Naive thymus-derived CD4-positive, alpha-beta T cell (primary cell): ENCODE results near the gene CPXM2. TPM values are rescaled to one million over a fixed set of nuclear protein-coding genes. Genes with fewer than 3 reads are reported as not detected.

Experiments used
- ATAC-seq: fragments of 150-1000 bp; cut with Tn5 transposase; 2 replicates; pipeline ENCODE4 v1.10.0; 2021; ENCODE audit warnings: mild to moderate bottlenecking, moderate library complexity
- CTCF ChIA-PET: fragments of 350-600 bp; sonication (Branson Sonifier 250); formaldehyde crosslinking; loops from one replicate; lab custom pipeline; 2021; ENCODE audit warnings: antibody characterized with exemption; lab: Charles Lee
- POLR2A ChIA-PET: fragments of 350-600 bp; sonication (Branson Sonifier 250); formaldehyde crosslinking; loops from one replicate; lab custom pipeline; 2021; ENCODE audit warnings: antibody characterized with exemption, inconsistent platforms; lab: Charles Lee
- DNase-seq, 9 donors: peaks; one replicate each; pipeline versions ENCODE4 v3.0.0 to v3.0.0-alpha.2; 2020 to 2022; ENCODE audit warnings: mixed read lengths in 1 of 9
- H3K27ac ChIP-seq: one replicate; pipeline ENCODE4 v1.7.0; 2013; ENCODE audit warnings: mild to moderate bottlenecking, low read depth, low read length, moderate library complexity
- H3K27me3 ChIP-seq, 2 donors: one replicate each; pipeline ENCODE4 v1.7.0; 2013; ENCODE audit warnings: low read length in 2 of 2, mild to moderate bottlenecking in 2 of 2, moderate library complexity in 2 of 2; ENCODE audit not compliant: control insufficient read depth in 2 of 2, insufficient read depth in 2 of 2
- H3K36me3 ChIP-seq, 3 experiments: 1 replicate in 2 of 3; 2 replicates in 1 of 3; pipeline ENCODE4 v1.7.0; 2013; ENCODE audit warnings: low read length in 3 of 3, mild to moderate bottlenecking in 3 of 3, moderate library complexity in 1 of 3; ENCODE audit not compliant: insufficient read depth in 3 of 3, control insufficient read depth in 2 of 3
- H3K4me1 ChIP-seq, 2 donors: one replicate each; pipeline ENCODE4 v1.7.0; 2013; ENCODE audit warnings: low read length in 2 of 2, mild to moderate bottlenecking in 2 of 2, moderate library complexity in 1 of 2; ENCODE audit not compliant: control insufficient read depth in 2 of 2, insufficient read depth in 2 of 2
- H3K4me3 ChIP-seq: 2 replicates; pipeline ENCODE4 v1.7.0; 2013; ENCODE audit warnings: mild to moderate bottlenecking, low read length
- H3K9me3 ChIP-seq, 3 experiments: 1 replicate in 2 of 3; 2 replicates in 1 of 3; pipeline ENCODE4 v1.7.0; 2013; ENCODE audit warnings: low read length in 3 of 3; ENCODE audit not compliant: control insufficient read depth in 2 of 3
- H3K27ac Mint-ChIP-seq, 9 donors: one replicate each; pipeline ENCODE4 v1.8.0; 2020 to 2022; ENCODE audit warnings: mixed read lengths in 9 of 9, mild to moderate bottlenecking in 8 of 9, moderate library complexity in 5 of 9, inconsistent platforms in 2 of 9
- H3K27me3 Mint-ChIP-seq, 5 donors: one replicate each; pipeline ENCODE4 v1.8.0; 2021 to 2022; ENCODE audit warnings: mixed read lengths in 5 of 5, mild to moderate bottlenecking in 1 of 5
- H3K36me3 Mint-ChIP-seq, 5 donors: one replicate each; pipeline ENCODE4 v1.8.0; 2020 to 2022; ENCODE audit warnings: mixed read lengths in 5 of 5, mild to moderate bottlenecking in 3 of 5, inconsistent platforms in 1 of 5
- H3K4me1 Mint-ChIP-seq, 7 donors: one replicate each; pipeline ENCODE4 v1.8.0; 2020 to 2022; ENCODE audit warnings: mixed read lengths in 7 of 7, mild to moderate bottlenecking in 3 of 7, inconsistent platforms in 1 of 7
- H3K4me3 Mint-ChIP-seq, 10 donors: one replicate each; pipeline ENCODE4 v1.8.0; 2020 to 2022; ENCODE audit warnings: mild to moderate bottlenecking in 10 of 10, mixed read lengths in 10 of 10, moderate library complexity in 6 of 10, inconsistent platforms in 2 of 10
- H3K9me3 Mint-ChIP-seq, 11 donors: one replicate each; pipeline ENCODE4 v1.8.0; 2020 to 2022; ENCODE audit warnings: mixed read lengths in 11 of 11, mild to moderate bottlenecking in 4 of 11, inconsistent platforms in 1 of 11, moderate library complexity in 1 of 11
- intact Hi-C, 2 donors: fragments of 100-400 bp; cut with micrococcal nuclease; formaldehyde crosslinking; loops; one replicate each; pipeline ENCODE4 v1.15.1; 2023
- polyA plus RNA-seq, 2 donors: library from polyadenylated mRNA; unstranded; fragments of 300-500 nt; fragmentation: Illumina TruSeq; gene quantifications; one replicate each; pipeline ENCODE4 v1.2.3, GENCODE V29; 2021
- total RNA-seq, 6 experiments: library from RNA in 5 of 6; stranded (reverse) in 5 of 6; gene quantifications; 1 replicate in 5 of 6; 2 replicates in 1 of 6; pipeline ENCODE4 v1.2.3 and lab custom pipeline; 2021 to 2026

The CPXM2 gene
- total and polyA plus RNA-seq, 7 experiments from 2014 or later = not detected

DNA sequence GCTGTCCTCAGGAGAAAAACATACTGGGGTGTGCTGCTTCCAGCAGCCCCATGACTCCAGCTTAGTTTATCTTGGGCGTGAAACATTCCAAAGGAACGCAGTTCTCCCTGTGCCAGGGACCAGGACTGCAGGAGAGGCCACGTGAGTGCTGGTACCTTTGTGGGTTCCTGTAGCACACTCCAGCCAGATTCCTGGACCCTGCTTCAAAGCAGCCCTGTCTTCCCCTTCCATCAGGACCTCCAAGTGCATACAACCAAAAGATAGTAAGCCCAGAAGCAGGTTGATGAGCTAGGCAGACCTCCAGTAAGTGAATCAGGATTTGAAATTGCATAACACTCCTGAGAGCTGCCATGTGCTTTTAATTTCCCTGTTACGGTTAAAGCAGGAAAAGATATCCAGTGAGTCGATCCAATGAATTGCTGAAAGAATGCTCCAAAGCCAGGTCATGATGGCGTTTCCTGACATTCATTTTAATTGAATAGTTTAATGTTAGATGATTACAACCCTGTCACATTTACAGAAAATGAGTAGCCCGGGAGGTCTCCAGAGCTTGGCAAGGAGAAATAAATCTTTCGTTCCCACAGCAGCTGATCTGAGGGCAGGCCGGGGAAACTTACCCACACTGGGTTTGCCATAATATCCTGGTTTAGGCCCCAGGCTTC, 38.9 kb upstream of the CPXM2 start:
- H3K36me3 Mint-ChIP-seq = peaks cover 0 to 5% (median 0%) of the 10 kb centered on the region in 5 donors
- ATAC-seq = no peak
- CTCF ChIA-PET = no interaction called here

DNA sequence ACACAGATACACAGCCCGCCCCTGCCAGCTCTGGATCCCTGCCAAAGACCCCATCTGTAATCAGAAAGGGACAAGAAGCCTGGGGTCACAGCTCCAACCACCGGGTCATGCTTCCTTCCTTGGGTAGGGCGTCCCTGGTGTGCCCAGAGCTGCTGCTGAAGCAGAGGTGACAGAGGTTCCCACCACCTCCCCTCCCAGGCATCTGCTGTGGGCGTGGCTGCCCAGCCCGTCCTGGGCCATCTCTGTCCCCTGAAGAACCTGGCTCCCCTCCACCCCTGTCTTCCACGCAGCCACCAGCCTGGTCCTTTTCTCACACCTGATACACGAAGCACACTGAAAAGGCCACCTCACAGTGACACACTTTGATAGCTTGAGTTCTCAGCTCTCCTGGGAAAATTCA, 38.2 kb upstream of the CPXM2 start:
- no peak overlapping the region for H3K4me3 ChIP-seq
- no peak for ATAC-seq
- POLR2A ChIA-PET = no interaction called here

More for the DNA sequence above, 38.9 kb upstream of the CPXM2 start:
- H3K4me3 ChIP-seq = no peak overlapping the region
- Mint-ChIP-seq H3K9me3 (peaks cover under 1 to 48% (median 22%) of the 10 kb centered on the region in 11 donors), H3K4me1 (peaks cover 0 to 14% (median 4%) of the 10 kb centered on the region in 7 donors), H3K27ac (no peak overlapping the region), H3K4me3 (no peak overlapping the region), H3K27me3 (peaks cover 0 to 35% (median 19%) of the 10 kb centered on the region in 5 donors)
- H3K9me3 ChIP-seq = peaks cover 0 to 15% (median 0%) of the 10 kb centered on the region in 3 experiments
- POLR2A ChIA-PET = no interaction called here
- no peaks in the 10 kb centered on the region for H3K27me3 ChIP-seq
- no peaks in the 10 kb centered on the region for H3K36me3 ChIP-seq
- H3K4me1 ChIP-seq = no peaks in the 10 kb centered on the region
- no peak for DNase-seq
- H3K27ac ChIP-seq = no peak overlapping the region
- intact Hi-C loops = no loop called here

DNA sequence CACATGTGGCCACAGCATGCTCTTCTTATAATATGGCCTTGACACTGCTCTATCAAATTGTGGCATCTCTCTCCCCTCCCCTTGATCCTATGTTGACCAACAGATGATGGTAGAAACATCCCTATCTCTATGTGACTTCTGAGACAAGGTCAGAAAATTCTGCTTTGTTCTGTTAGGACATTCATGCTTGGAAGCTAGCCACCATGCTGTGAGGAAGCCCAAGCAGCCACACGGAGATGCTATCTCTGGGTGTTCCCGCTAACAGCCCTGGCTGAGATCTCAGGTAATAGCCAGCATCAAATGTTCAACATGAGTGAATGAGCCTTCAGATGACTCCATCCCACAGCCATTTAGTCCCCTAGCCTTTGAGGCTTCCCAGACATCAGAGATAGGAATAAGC, 36.8 kb upstream of the CPXM2 start:
- ATAC-seq (no peak), DNase-seq (no peak)
- H3K4me1 Mint-ChIP-seq = peaks cover 0 to 10% (median 0%) of the 10 kb centered on the region in 7 donors
- Histone ChIP-seq H3K4me3 (no peak overlapping the region), H3K36me3 (no peaks in the 10 kb centered on the region), H3K27ac (no peak overlapping the region), H3K27me3 (no peaks in the 10 kb centered on the region), H3K4me1 (no peaks in the 10 kb centered on the region), H3K9me3 (peaks cover 0 to 15% (median 0%) of the 10 kb centered on the region in 3 experiments)
- CTCF ChIA-PET = no interaction called here
- peaks cover 0 to 46% (median 26%) of the 10 kb centered on the region in 5 donors for H3K27me3 Mint-ChIP-seq
- H3K4me3 Mint-ChIP-seq = peak overlapping the region in 1 of 10 donors; percentile 34
- intact Hi-C loops = no loop called here
- peaks cover 0 to 5% (median 0%) of the 10 kb centered on the region in 5 donors for H3K36me3 Mint-ChIP-seq
- POLR2A ChIA-PET = no interaction called here
- H3K27ac Mint-ChIP-seq = no peak overlapping the region
- peaks cover 0 to 41% (median 20%) of the 10 kb centered on the region in 11 donors for H3K9me3 Mint-ChIP-seq

More for the DNA sequence above, 38.2 kb upstream of the CPXM2 start:
- Mint-ChIP-seq H3K9me3 (peaks cover 0 to 46% (median 20%) of the 10 kb centered on the region in 11 donors), H3K4me3 (peak overlapping the region in 1 of 10 donors; percentile 27), H3K4me1 (peaks cover 0 to 12% (median 2%) of the 10 kb centered on the region in 7 donors), H3K27ac (no peak overlapping the region), H3K27me3 (peaks cover 0 to 35% (median 21%) of the 10 kb centered on the region in 5 donors), H3K36me3 (peaks cover 0 to 5% (median 0%) of the 10 kb centered on the region in 5 donors)
- CTCF ChIA-PET = no interaction called here
- intact Hi-C loops = no loop called here
- no peaks in the 10 kb centered on the region for H3K27me3 ChIP-seq
- H3K9me3 ChIP-seq = peaks cover 0 to 15% (median 0%) of the 10 kb centered on the region in 3 experiments
- no peak overlapping the region for H3K27ac ChIP-seq
- H3K36me3 ChIP-seq = no peaks in the 10 kb centered on the region
- DNase-seq = no peak
- H3K4me1 ChIP-seq = no peaks in the 10 kb centered on the region

DNA sequence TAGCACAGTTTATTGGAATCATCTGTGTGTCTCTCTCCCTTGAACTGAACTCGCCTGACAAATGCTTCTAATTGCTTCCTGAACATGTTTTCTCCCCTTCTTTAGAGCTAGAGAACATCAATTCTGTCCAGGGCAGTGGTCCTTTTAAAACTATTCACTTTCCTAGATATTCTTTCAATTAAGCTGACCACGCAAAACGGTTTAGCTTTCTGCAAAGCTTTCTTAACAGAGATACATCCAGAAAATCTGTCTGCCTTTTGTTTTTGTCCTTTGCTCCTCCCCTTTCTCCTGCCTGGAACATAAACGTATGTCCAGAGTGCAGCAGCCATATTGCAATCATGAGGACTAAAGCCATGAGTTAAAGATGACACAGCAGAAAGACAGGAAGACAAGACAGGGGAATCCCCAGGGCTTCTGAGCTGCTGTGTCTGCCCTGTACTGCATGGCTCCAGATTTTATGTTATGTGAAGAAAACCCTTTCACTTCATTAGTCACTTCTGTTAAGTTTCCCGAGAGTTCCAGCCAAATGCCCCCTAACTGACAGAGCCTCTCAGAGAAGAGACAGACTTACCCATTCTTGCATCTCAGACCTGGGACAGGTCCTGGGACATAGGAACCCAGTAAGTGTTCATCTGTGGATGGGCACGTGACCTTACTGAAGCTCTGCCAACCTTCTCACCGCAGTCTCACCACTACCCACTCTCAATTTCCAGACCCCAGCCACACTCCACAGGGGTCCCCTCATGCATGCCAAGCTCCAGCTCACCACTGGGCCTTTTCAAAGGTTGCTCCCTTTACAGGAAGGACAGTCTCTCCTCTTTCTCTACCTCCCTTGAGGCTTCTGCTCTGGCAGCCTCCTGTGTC, 35.0 kb upstream of the CPXM2 start:
- H3K4me3 Mint-ChIP-seq = no peak overlapping the region
- peaks cover 0 to 18% (median 0%) of the 10 kb centered on the region in 3 experiments for H3K9me3 ChIP-seq
- H3K36me3 ChIP-seq = no peaks in the 10 kb centered on the region
- ChIA-PET CTCF (no interaction called here), POLR2A (no interaction called here)
- H3K4me1 Mint-ChIP-seq = peaks cover 0 to 10% (median 0%) of the 10 kb centered on the region in 7 donors
- H3K4me3 ChIP-seq = no peak overlapping the region
- no peaks in the 10 kb centered on the region for H3K4me1 ChIP-seq
- H3K27me3 Mint-ChIP-seq = peaks cover 3 to 48% (median 26%) of the 10 kb centered on the region in 5 donors
- ATAC-seq (peak; percentile 54), DNase-seq (no peak)
- no peak overlapping the region for H3K27ac ChIP-seq
- H3K27ac Mint-ChIP-seq = peak overlapping the region in 1 of 9 donors; percentile 34
- H3K36me3 Mint-ChIP-seq = no peaks in the 10 kb centered on the region
- peaks cover 0 to 46% (median 18%) of the 10 kb centered on the region in 11 donors for H3K9me3 Mint-ChIP-seq
- intact Hi-C loops = no loop called here
- H3K27me3 ChIP-seq = no peaks in the 10 kb centered on the region

DNA sequence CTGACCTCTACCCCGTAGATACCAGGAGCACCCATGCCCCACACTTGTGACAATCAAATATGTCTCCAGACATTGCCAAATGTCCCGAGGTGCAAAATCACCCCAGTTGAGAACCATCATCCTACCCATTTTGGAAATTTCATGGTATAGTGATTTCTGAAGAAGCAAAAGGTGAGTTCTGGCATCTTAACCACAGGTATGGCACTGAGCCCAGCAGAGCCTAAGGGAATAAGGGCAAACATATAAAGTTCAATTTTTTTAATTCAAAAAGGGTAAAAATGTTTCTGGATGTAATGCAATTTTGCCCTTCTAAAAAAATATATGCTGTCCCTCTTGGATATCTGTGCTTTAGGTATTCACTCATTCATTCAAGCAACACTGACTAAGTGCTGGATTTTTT, 30.5 kb upstream of the CPXM2 start:
- intact Hi-C loops = no loop called here
- Mint-ChIP-seq H3K27me3 (peaks cover 7 to 27% (median 21%) of the 10 kb centered on the region in 5 donors), H3K9me3 (peaks cover 5 to 46% (median 15%) of the 10 kb centered on the region in 11 donors), H3K4me3 (no peak overlapping the region), H3K27ac (no peak overlapping the region), H3K36me3 (peaks cover 0 to 7% (median 0%) of the 10 kb centered on the region in 5 donors), H3K4me1 (peaks cover 0 to 8% (median 0%) of the 10 kb centered on the region in 7 donors)
- ChIA-PET POLR2A (no interaction called here), CTCF (no interaction called here)
- Histone ChIP-seq H3K4me1 (no peaks in the 10 kb centered on the region), H3K4me3 (no peak overlapping the region), H3K9me3 (peaks cover 0 to 5% (median 3%) of the 10 kb centered on the region in 3 experiments), H3K36me3 (no peaks in the 10 kb centered on the region), H3K27ac (no peak overlapping the region), H3K27me3 (no peaks in the 10 kb centered on the region)
- DNase-seq (no peak), ATAC-seq (no peak)

DNA sequence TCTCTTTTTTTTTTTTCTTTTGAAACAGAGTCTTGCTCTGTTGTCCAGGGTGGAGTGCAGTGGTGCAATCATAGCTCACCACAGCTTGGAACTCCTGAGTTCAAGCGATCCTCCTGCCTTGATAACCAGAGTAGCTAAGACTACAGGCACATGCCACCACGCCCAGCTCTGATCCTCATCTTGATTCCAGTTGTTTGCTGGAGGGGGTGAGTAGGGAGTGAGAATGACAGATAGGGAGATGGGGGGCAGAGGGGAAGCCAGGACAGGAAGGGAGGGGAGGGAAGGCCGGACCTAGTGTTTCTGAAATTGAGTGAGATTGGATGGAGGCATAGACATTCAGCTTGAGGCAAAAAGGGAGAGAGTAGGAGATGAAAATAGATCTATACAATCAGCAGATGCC, 25.2 kb upstream of the CPXM2 start:
- DNase-seq = no peak

More for the DNA sequence above, 25.2 kb upstream of the CPXM2 start:
- H3K9me3 ChIP-seq = peaks cover 0 to 5% (median 0%) of the 10 kb centered on the region in 3 experiments
- H3K27me3 Mint-ChIP-seq = peaks cover 6 to 42% (median 35%) of the 10 kb centered on the region in 5 donors
- H3K27ac ChIP-seq = no peak overlapping the region
- H3K4me1 Mint-ChIP-seq = peaks cover 0 to 20% (median 5%) of the 10 kb centered on the region in 7 donors
- peaks cover 0 to 7% (median 0%) of the 10 kb centered on the region in 5 donors for H3K36me3 Mint-ChIP-seq
- H3K36me3 ChIP-seq = no peaks in the 10 kb centered on the region
- peaks cover 4 to 42% (median 15%) of the 10 kb centered on the region in 11 donors for H3K9me3 Mint-ChIP-seq
- H3K27ac Mint-ChIP-seq = no peak overlapping the region
- ChIA-PET CTCF (no interaction called here), POLR2A (no interaction called here)
- no peaks in the 10 kb centered on the region for H3K4me1 ChIP-seq
- H3K4me3 Mint-ChIP-seq = no peak overlapping the region
- H3K27me3 ChIP-seq = no peaks in the 10 kb centered on the region
- intact Hi-C loops = no loop called here
- H3K4me3 ChIP-seq = no peak overlapping the region
- ATAC-seq = no peak
